Right forelimb (tissue), 1 donor: ENCODE results near the gene TBC1D8.

Source experiments
- DNase-seq: peaks from one replicate; pipeline ENCODE4 v3.0.0-alpha.2; 2018

Gene TBC1D8

DNA sequence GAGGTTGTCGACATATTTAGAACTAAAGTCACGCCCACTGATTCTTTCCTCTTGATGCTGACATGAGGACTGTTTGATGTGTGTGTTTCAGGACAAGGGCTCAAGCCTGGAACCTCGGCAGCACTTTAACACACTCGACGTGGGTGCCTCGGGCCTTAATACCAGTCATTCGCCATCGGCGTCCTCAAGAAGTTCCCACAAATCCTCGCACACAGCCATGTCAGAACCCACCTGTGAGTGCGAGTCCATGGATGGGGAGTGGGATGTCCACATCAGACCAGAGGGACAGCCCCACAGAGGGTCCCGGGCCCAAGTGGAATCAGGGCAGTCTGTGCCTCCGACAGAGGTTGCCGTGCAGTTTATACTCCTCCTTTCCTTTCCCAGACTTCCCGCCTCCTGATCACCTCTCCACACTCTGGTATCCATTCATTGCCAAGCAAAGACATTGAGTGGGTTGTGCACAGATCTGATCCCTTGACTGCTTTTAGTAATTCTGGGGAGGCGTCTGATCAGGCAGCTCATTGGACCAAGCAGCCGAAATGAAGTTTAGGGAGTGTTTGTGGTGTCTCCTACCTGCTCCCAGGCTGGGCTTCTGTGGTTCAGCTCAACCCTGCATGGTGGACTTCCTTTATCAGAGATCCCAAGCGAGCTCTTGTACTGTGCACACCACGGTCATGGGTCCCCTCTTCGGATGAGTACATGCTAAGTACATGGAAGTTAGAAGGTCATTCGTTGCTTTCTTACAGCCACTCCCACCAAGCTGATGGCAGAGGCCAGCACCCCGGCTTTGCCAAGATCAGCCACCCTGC, 176.3 kb downstream of the TBC1D8 start:
- no peak for DNase-seq

DNA sequence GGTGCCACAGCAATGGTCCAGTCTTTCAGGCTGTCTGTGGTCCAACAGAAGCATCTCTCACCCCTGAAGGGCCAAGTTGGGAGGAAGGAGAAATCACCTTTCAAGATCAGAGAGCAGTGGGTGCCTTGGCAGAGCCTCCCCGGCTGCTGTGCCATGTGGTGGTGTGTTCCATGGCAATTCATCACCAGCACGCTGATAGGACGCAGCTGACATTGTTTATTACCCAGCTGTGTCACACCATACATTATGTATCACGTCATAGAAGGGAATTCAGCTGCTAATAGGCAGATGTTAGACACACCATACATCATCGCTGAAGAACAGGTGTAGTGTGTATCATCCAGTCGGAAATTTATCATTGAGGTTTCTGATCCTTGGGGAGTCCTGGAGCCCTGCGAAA, 178.7 kb downstream of the TBC1D8 start:
- no peak for DNase-seq

DNA sequence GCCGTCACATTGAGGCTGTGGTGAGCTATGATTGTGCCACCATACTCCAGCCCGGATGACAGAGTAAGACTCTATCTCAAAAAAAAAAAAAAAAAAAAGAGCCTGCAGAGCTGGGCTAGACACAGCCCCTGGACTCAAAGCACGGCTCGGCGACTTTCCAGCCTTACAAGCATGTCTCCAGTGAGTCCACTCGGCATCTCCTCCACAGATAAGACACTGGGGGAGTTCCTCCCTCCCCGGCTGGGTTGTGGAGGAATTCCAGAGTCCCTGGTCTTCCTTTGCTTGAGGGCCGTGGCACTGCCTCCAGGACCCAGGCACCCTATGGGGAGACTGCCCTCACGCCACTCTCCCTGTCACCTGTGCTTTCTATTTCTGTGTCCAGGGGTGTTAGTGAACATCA, 180.0 kb downstream of the TBC1D8 start:
- no peak for DNase-seq

DNA sequence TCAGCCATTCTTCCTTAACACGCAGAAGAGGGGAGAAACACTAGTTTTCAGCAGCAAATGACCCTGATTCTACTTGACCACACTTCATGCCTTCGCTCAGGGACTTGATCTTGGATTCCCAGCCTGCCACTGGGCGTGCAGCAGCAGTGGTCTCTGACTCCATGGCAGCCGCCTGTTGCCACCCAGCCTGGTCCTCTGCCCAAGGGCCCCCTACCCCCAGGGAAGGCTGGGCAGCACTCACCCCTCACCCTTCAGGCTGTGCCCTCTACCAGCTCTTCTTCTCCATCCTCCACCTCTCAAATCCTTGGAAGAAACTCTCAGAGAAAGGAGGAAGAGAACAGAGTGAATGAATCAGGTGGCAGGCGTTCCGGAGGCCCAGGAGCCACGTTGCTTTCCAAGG, 181.2 kb downstream of the TBC1D8 start:
- DNase-seq, result no peak

DNA sequence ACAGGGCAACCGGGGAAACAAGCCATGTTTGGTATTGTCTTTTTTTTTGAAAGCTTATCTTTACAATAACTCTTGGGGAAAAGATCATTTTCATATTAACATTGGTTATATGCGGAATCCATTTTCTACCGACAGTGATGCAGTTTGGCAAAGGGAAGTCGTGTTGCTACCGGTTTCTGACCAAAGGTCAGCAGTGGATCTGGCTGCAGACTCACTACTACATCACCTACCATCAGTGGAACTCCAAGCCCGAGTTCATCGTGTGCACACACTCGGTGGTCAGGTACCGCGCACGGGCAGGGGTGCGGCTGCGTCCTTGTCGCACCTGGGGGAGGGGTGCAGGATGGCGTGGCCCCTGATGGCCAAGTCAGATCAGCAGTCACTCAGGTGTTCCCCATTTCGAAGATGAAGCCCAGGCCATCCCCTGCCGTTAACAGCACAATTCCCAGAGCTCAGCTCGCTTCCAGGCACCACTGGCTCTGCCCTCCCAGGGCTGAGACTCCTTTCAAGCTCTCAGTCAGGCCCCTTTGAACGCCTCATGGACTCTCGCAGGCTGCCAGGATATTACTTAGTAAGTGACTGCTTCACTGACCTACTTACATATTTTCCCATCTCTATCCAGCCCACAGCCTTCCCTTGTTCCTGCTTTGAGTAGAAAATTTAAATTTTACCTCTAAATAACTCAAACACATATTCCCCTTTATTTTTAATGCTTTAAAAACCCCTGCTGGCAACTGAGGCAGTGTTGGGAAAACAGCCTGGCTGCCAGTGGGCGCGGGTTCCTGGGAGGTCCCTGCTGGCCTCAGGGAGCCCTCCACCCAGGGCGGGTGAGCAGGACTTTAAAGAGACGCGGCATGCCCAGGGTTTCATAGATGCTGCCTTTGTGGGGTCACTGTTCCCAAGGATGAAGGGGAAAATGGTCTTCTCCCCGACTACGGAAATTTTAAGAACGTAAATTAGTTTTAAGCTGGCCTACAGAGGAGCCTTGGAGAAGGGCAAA, 182.7 kb downstream of the TBC1D8 start:
- no peak for DNase-seq

DNA sequence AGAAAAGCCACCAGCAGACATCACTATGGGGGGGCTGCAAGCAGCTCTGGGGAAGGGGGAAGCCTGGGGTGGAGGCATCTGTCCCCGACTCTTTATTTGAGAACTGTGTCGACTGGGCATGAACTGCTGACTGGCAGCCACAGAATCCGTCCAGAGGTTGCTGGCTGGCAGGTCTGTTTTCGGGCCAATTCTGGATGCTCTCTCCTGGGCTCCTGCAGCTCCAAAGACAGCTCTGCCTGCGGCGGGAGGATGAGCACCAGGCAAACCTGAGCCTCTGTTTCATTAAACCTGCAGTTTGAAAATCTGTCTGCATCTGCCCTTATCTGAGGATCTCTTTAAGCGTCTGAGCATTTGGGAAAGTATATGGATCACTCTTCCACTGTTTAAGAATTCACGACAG, 183.5 kb downstream of the TBC1D8 start:
- no peak for DNase-seq

DNA sequence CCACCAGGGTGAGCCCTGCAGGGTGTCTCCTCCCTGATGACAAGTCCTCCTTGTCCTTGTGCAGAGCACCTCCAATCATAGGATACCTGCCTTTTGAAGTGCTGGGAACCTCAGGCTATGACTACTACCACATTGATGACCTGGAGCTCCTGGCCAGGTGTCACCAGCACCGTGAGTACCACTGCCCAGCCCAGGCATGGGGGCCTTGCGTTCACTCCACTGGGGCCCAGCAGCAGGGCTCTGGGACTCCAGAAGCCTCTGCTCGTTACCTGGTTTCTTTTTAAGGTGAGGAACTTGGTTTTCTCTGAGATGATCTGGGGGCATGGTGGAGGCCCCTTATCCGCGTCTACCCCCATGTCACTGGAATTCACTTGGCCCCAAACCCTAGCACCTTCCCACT, 185.6 kb downstream of the TBC1D8 start:
- DNase-seq, result no peak

DNA sequence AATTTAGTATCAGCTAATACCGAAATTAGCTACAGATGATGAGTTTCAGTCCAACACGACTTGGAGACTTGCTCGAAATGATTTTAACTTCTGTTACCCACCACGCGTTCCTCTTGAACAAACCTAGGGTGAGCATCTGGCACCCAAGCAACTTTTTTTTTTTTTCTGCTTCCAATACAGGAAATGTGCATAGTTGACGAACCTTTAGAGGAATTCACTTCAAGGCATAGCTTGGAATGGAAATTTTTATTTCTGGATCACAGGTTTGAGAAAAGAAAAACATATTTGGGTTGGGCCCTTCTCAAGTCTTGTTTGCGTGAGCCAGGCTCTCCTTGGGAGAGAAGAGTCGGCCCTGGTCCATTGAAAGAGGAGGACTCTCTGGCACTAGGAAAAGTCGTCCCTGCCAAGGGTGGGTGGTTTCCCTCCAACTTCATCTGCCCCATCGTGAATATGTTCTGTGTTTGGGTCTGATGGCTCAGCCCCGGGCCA, 186.5 kb downstream of the TBC1D8 start:
- peak; percentile 81 for DNase-seq

DNA sequence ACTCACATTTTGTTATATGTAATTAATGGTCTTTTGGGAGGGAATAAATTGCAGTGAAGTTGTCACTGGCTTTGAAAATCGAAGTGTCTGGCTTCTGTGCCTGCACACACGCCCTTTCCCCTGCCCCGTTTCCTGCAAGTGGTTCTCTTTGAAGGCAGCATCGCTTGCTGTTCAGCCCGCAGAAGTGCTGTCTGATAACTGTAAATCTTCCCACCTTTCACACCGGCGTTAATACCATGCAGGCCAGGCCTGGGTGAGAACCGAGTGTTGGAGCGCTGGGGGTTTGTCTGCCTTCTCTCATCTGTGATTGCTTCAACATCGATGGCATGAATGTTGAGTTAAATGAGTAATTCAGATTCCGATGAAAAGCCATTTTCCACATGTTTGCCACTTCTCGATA, 187.0 kb downstream of the TBC1D8 start:
- no peak for DNase-seq

DNA sequence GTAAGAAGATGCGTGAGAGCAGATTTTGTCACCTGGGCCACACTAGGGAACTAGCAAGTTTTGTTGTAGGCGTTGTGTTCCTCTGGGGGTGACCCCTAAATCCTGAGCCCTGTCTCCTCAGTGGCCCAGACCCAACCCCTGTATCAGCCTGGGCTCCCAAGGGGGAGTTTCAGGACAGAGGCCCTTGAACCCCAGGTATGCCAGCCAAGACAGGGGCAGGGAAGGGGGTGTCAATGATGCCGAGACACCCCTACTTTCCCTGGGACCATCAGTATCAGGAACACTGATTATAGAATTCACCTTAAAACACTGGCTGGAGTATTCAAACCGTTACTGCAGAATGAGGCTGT, 188.2 kb downstream of the TBC1D8 start:
- DNase-seq, result no peak

DNA sequence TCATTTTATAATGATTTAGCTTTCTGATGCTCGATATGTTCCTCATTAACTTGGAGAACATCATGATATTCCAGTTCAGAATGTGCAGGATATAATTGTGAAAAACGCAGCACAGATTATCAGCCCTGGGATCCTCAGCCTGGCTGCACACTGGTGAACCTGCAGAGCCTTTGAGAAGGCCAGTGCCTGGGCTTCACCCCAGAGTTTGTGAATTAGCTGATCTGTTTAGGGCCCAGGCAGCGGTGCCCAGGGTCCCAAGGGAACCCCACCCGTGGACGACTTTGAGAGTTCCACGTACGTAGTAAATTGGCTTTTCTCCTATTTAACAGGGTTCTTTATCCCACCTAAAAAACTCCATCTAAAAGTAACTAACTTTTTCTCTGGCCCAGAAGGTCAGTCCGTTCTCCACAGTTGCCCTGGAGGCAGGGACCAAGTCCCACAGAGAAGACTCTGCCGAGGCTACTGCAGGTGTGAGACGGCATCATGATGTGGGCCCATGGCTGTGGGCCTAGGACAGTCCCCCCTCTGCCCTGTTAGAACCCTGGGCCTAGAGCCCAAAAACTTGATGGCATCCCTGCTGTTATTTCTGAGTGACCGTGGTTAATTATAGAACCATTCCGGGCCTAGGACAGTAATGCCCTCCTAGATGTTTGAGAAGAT, 188.7 kb downstream of the TBC1D8 start:
- DNase-seq, result no peak

DNA sequence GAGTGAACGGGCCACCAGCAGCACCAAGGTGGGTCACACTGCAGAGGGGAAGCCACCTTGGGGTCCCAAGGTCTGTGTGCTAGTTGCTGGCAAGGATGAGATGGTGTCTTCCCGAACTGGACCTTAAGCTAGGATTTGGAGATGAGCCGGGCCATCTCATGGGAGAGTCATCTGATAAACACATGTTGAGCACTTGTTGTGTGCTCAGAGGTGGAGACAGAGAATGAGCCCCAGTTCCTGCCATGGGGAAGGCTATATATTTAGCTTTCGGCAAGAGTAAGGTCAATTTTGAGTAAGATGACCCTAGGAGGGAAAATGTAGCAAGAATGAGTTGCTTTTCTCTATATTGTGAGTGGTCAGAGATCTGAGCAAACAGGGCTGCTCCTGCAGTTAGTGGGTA, 190.5 kb downstream of the TBC1D8 start:
- DNase-seq, result no peak

DNA sequence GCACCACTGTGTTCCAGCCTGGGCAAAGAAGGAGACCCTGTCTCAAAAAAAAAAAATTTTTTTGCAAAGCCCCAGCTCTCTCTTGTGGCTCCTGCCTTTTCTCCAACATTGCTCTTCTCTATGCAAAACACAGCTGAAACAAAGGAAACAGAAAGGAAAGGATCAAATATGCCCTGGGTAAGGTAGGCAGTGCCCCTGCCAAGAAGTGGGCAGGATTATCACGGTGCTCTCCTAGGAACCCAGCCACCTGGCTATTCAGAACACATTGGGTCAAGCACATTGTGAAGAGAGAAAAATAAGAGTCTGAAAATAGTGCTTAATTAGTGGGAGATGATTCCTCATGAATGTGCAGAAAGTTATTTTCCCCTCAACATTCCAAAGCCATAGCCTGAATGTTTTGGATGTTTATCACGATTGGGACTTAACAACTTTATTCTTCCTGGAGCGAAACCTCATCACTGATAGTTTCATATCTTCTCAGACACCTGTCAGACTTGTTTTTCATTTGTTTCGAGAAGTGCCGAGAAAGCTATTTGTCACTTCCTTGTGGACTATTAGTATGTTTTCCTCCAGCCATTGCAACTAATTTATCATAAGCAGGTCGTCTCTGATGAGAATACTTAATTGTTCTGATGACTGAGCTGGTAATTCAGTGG, 191.8 kb downstream of the TBC1D8 start:
- DNase-seq, result no peak

DNA sequence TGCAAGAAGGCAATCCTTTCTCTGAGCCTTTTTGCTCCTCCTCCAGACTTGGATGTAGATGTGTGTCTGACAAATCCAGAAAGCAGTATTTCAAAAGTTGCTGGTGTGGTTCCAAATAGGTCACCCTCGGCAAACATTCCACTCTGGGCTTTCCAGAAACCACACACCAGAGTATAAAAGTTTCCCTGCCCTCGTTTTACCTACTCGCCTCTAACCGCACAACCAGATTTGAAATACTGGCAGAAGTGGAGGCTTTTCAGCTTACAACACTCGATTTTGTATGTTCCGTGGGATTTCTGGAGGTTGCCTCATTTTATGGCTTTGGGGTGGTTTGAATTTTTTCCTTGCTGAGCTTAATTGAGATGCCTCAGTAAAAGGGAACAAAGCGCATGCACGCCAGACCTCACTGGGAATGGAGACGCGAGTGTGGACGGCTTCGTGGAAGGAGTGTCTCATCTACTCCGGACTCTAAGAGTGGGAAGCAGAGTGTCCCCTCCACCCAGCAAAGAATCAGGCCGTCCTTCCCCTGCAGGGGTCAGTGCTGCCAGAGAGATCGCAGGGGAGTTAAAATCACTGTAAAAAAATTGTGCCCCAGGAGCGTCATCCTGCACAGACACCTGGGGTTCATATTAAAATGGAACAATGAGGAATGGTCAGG, 193.1 kb downstream of the TBC1D8 start:
- DNase-seq, result peak; percentile 71
